HEK293 (cell line): ENCODE data around the gene FGF19.

Experiments
- BCL11A ChIP-seq: fragments of 450-650 bp; formaldehyde crosslinking; IDR thresholded peaks from 2 replicates; pipeline ENCODE4 v1.5.1; 2016; ENCODE audit warnings: low read depth, missing biosample characterization, missing genetic modification characterization
- GLIS1 ChIP-seq: fragments of 450-650 bp; formaldehyde crosslinking; IDR thresholded peaks from 2 replicates; pipeline ENCODE4 v1.5.1; 2016; ENCODE audit warnings: missing biosample characterization, missing genetic modification characterization
- OVOL3 ChIP-seq: fragments of 450-650 bp; formaldehyde crosslinking; IDR thresholded peaks from 2 replicates; pipeline ENCODE4 v1.5.1; 2016; ENCODE audit warnings: missing biosample characterization, missing genetic modification characterization
- RBAK ChIP-seq: fragments of 450-650 bp; formaldehyde crosslinking; IDR thresholded peaks from 2 replicates; pipeline ENCODE4 v1.5.1; 2016; ENCODE audit warnings: missing biosample characterization, missing genetic modification characterization
- TCF7L2 ChIP-seq: IDR thresholded peaks from 2 replicates; pipeline ENCODE4 v1.6.1; 2011; ENCODE audit warnings: low read depth, mild to moderate bottlenecking, inconsistent platforms, low read length, moderate library complexity, borderline replicate concordance
- ZBTB17 ChIP-seq: fragments of 450-650 bp; formaldehyde crosslinking; IDR thresholded peaks from 2 replicates; pipeline ENCODE4 v1.5.1; 2016; ENCODE audit warnings: missing biosample characterization, missing genetic modification characterization
- ZBTB48 ChIP-seq: fragments of 450-650 bp; formaldehyde crosslinking; IDR thresholded peaks from 2 replicates; pipeline ENCODE4 v1.5.1; 2016; ENCODE audit warnings: missing biosample characterization, missing genetic modification characterization
- ZFP69B ChIP-seq: fragments of 450-650 bp; formaldehyde crosslinking; IDR thresholded peaks from 2 replicates; pipeline ENCODE4 v1.5.1; 2016; ENCODE audit warnings: missing biosample characterization, missing genetic modification characterization
- ZIC2 ChIP-seq: fragments of 450-650 bp; formaldehyde crosslinking; IDR thresholded peaks from 2 replicates; pipeline ENCODE4 v1.5.1; 2016; ENCODE audit warnings: missing biosample characterization, missing genetic modification characterization
- ZNF133 ChIP-seq: fragments of 450-650 bp; formaldehyde crosslinking; IDR thresholded peaks from 2 replicates; pipeline ENCODE4 v1.5.1; 2016; ENCODE audit warnings: missing biosample characterization, missing genetic modification characterization
- ZNF221 ChIP-seq: fragments of 450-650 bp; formaldehyde crosslinking; IDR thresholded peaks from 2 replicates; pipeline ENCODE4 v1.5.1; 2017; ENCODE audit warnings: missing biosample characterization, missing genetic modification characterization, borderline replicate concordance
- ZNF23 ChIP-seq: fragments of 450-650 bp; formaldehyde crosslinking; IDR thresholded peaks from 2 replicates; pipeline ENCODE4 v1.5.1; 2016; ENCODE audit warnings: missing biosample characterization, missing genetic modification characterization, borderline replicate concordance
- ZNF302 ChIP-seq: fragments of 450-650 bp; formaldehyde crosslinking; IDR thresholded peaks from 2 replicates; pipeline ENCODE4 v1.5.1; 2016; ENCODE audit warnings: missing biosample characterization, missing genetic modification characterization, low read depth
- ZNF341 ChIP-seq: fragments of 450-650 bp; formaldehyde crosslinking; IDR thresholded peaks from 2 replicates; pipeline ENCODE4; 2016; ENCODE audit warnings: low read depth, missing biosample characterization, missing genetic modification characterization
- ZNF354C ChIP-seq: fragments of 450-650 bp; formaldehyde crosslinking; IDR thresholded peaks from 2 replicates; pipeline ENCODE4 v1.5.1; 2016; ENCODE audit warnings: missing biosample characterization, missing genetic modification characterization, low read depth, borderline replicate concordance
- ZNF416 ChIP-seq: fragments of 450-650 bp; formaldehyde crosslinking; IDR thresholded peaks from 2 replicates; pipeline ENCODE4 v1.5.1; 2016; ENCODE audit warnings: missing biosample characterization, missing genetic modification characterization
- ZNF423 ChIP-seq: fragments of 450-650 bp; formaldehyde crosslinking; IDR thresholded peaks from 2 replicates; pipeline ENCODE4 v1.5.1; 2016; ENCODE audit warnings: missing biosample characterization, missing genetic modification characterization
- ZNF48 ChIP-seq: fragments of 450-650 bp; formaldehyde crosslinking; IDR thresholded peaks from 2 replicates; pipeline ENCODE4 v1.5.1; 2016; ENCODE audit warnings: missing biosample characterization, missing genetic modification characterization
- ZNF544 ChIP-seq: fragments of 450-650 bp; formaldehyde crosslinking; IDR thresholded peaks from 2 replicates; pipeline ENCODE4 v1.5.0; 2017; ENCODE audit warnings: missing biosample characterization, missing genetic modification characterization
- ZNF558 ChIP-seq: fragments of 450-650 bp; formaldehyde crosslinking; IDR thresholded peaks from 2 replicates; pipeline ENCODE4 v1.5.1; 2016; ENCODE audit warnings: missing biosample characterization, missing genetic modification characterization
- ZNF560 ChIP-seq: fragments of 450-650 bp; formaldehyde crosslinking; IDR thresholded peaks from 2 replicates; pipeline ENCODE4 v1.5.1; 2017; ENCODE audit warnings: missing biosample characterization, missing genetic modification characterization, borderline replicate concordance
- ZNF571 ChIP-seq: fragments of 450-650 bp; formaldehyde crosslinking; IDR thresholded peaks from 2 replicates; pipeline ENCODE4 v1.5.0; 2017; ENCODE audit warnings: missing biosample characterization, missing genetic modification characterization
- ZNF600 ChIP-seq: fragments of 450-650 bp; formaldehyde crosslinking; IDR thresholded peaks from 2 replicates; pipeline ENCODE4 v1.5.1; 2016; ENCODE audit warnings: missing biosample characterization, missing genetic modification characterization
- ZNF621 ChIP-seq: fragments of 450-650 bp; formaldehyde crosslinking; IDR thresholded peaks from 2 replicates; pipeline ENCODE4 v1.5.1; 2017; ENCODE audit warnings: missing biosample characterization, missing genetic modification characterization
- ZNF626 ChIP-seq: fragments of 450-650 bp; sonication (Bioruptor Pico); formaldehyde crosslinking; IDR thresholded peaks from 2 replicates; pipeline ENCODE4 v1.5.1; 2018; ENCODE audit warnings: missing biosample characterization, missing genetic modification characterization, inconsistent platforms
- ZNF654 ChIP-seq: fragments of 450-650 bp; formaldehyde crosslinking; IDR thresholded peaks from 2 replicates; pipeline ENCODE4 v1.5.1; 2016; ENCODE audit warnings: low read depth, missing biosample characterization, missing genetic modification characterization
- ZNF660 ChIP-seq: fragments of 450-650 bp; IDR thresholded peaks from 2 replicates; pipeline ENCODE4 v1.5.1; 2018; ENCODE audit warnings: missing biosample characterization, mild to moderate bottlenecking, missing genetic modification characterization
- ZNF707 ChIP-seq: fragments of 450-650 bp; formaldehyde crosslinking; IDR thresholded peaks from 2 replicates; pipeline ENCODE4 v1.5.1; 2016; ENCODE audit warnings: missing biosample characterization, missing genetic modification characterization
- ZNF785 ChIP-seq: fragments of 450-650 bp; formaldehyde crosslinking; IDR thresholded peaks from 2 replicates; pipeline ENCODE4 v1.5.1; 2016; ENCODE audit warnings: missing biosample characterization, missing genetic modification characterization
- ZSCAN16 ChIP-seq: fragments of 450-650 bp; formaldehyde crosslinking; IDR thresholded peaks from 2 replicates; pipeline ENCODE4 v1.5.1; 2016; ENCODE audit warnings: missing biosample characterization, missing genetic modification characterization
- TF ChIP-seq, protein P1 (sequence below): fragments of 450-650 bp; formaldehyde crosslinking; IDR thresholded peaks from 2 replicates; pipeline ENCODE4 v1.5.1; 2016; ENCODE audit warnings: missing biosample characterization, missing genetic modification characterization, borderline replicate concordance
- TF ChIP-seq, protein P2 (sequence below): fragments of 450-650 bp; formaldehyde crosslinking; IDR thresholded peaks from 2 replicates; pipeline ENCODE4 v1.5.1; 2017; ENCODE audit warnings: missing biosample characterization, mild to moderate bottlenecking, missing genetic modification characterization, moderate library complexity
- TF ChIP-seq, protein P3 (sequence below): fragments of 450-650 bp; formaldehyde crosslinking; IDR thresholded peaks from 2 replicates; pipeline ENCODE4 v1.5.1; 2016; ENCODE audit warnings: missing biosample characterization, missing genetic modification characterization

Gene FGF19

DNA sequence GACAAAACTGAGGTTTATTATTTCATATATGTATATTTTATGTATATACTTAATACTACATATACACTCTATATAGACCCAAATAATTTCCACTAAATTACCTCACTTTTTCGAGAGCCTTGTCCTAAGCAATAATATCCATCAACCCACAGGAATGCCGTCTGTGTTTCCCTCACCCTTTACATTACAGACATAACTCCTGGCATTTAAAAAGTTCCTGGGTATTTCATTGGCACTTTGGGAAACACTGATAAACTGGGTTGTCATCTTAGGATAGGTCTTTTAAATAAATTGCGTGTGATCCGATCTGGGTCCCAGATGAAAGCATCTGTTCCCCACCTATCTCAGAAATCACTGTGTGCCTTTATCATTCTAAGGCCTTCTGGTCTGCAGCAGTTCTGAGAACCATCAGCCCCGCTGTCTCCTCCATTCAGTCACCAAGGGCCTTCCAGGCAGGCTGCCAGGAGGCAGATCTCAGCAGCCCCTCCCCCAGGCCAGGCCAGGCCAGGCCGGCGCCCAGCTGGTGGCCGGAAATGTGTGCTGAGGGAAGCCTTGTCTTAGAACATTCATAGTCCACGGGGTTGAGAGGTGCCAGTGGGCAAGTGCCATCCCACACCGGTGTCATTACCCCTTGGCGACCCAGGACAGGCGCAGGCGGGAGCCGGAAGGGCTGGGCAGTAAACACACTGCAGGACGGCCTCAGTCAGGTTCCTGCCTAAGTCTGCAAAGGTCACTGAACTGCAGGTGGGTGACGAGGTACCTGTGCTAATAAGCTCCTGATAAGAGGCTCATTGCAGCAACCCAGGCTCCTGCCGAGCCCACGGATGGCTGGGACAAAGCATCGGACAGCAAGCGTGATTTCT, 3.3 kb downstream of the FGF19 start (continued):
- no peak for TF ChIP-seq ZNF302 (tag by site-specific recombination)
- no peak for TF ChIP-seq TCF7L2
- no peak for TF ChIP-seq ZNF571 (tag by site-specific recombination)
- no peak for TF ChIP-seq RBAK (tag by site-specific recombination)
- TF ChIP-seq ZIC2 (tag by site-specific recombination): peak; percentile 73
- TF ChIP-seq ZNF600 (tag by site-specific recombination): 0 out of 2 replicates have a peak, but pooled peaks have one; percentile 30
- no peak for TF ChIP-seq ZNF544
- no peak for TF ChIP-seq ZNF558 (tag by site-specific recombination)
- no peak for TF ChIP-seq ZSCAN16 (tag by site-specific recombination)
- TF ChIP-seq, protein P1, sequence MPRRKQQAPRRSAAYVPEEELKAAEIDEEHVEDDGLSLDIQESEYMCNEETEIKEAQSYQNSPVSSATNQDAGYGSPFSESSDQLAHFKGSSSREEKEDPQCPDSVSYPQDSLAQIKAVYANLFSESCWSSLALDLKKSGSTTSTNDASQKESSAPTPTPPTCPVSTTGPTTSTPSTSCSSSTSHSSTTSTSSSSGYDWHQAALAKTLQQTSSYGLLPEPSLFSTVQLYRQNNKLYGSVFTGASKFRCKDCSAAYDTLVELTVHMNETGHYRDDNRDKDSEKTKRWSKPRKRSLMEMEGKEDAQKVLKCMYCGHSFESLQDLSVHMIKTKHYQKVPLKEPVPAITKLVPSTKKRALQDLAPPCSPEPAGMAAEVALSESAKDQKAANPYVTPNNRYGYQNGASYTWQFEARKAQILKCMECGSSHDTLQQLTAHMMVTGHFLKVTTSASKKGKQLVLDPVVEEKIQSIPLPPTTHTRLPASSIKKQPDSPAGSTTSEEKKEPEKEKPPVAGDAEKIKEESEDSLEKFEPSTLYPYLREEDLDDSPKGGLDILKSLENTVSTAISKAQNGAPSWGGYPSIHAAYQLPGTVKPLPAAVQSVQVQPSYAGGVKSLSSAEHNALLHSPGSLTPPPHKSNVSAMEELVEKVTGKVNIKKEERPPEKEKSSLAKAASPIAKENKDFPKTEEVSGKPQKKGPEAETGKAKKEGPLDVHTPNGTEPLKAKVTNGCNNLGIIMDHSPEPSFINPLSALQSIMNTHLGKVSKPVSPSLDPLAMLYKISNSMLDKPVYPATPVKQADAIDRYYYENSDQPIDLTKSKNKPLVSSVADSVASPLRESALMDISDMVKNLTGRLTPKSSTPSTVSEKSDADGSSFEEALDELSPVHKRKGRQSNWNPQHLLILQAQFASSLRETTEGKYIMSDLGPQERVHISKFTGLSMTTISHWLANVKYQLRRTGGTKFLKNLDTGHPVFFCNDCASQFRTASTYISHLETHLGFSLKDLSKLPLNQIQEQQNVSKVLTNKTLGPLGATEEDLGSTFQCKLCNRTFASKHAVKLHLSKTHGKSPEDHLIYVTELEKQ (tag by site-specific recombination): no peak
- no peak for TF ChIP-seq ZNF560 (tag by site-specific recombination)
- no peak for TF ChIP-seq GLIS1 (tag by site-specific recombination)
- TF ChIP-seq BCL11A (tag by site-specific recombination): no peak
- no peak for TF ChIP-seq ZNF221 (tag by site-specific recombination)
- TF ChIP-seq, protein P2, sequence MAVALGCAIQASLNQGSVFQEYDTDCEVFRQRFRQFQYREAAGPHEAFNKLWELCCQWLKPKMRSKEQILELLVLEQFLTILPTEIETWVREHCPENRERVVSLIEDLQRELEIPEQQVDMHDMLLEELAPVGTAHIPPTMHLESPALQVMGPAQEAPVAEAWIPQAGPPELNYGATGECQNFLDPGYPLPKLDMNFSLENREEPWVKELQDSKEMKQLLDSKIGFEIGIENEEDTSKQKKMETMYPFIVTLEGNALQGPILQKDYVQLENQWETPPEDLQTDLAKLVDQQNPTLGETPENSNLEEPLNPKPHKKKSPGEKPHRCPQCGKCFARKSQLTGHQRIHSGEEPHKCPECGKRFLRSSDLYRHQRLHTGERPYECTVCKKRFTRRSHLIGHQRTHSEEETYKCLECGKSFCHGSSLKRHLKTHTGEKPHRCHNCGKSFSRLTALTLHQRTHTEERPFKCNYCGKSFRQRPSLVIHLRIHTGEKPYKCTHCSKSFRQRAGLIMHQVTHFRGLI (tag by site-specific recombination): no peak
- peak; percentile 73 for TF ChIP-seq ZNF341
- TF ChIP-seq ZNF654 (tag by site-specific recombination): no peak
- TF ChIP-seq ZNF621: no peak
- TF ChIP-seq OVOL3 (tag by site-specific recombination): no peak
- no peak for TF ChIP-seq ZNF354C (tag by site-specific recombination)
- TF ChIP-seq ZBTB48: no peak
- no peak for TF ChIP-seq ZNF416
- TF ChIP-seq ZNF707 (tag by site-specific recombination): no peak
- no peak for TF ChIP-seq ZNF133 (tag by site-specific recombination)
- no peak for TF ChIP-seq ZNF48
- TF ChIP-seq ZNF626 (tag by site-specific recombination): no peak
- TF ChIP-seq ZNF23 (tag by site-specific recombination): no peak
- TF ChIP-seq ZNF785: no peak
- TF ChIP-seq ZBTB17 (tag by site-specific recombination): peak; percentile 45; the same call in 1 of the 2 replicates
- no peak for TF ChIP-seq ZFP69B (tag by site-specific recombination)
- TF ChIP-seq ZNF660: no peak
- no peak for TF ChIP-seq ZNF423
- TF ChIP-seq, protein P3, sequence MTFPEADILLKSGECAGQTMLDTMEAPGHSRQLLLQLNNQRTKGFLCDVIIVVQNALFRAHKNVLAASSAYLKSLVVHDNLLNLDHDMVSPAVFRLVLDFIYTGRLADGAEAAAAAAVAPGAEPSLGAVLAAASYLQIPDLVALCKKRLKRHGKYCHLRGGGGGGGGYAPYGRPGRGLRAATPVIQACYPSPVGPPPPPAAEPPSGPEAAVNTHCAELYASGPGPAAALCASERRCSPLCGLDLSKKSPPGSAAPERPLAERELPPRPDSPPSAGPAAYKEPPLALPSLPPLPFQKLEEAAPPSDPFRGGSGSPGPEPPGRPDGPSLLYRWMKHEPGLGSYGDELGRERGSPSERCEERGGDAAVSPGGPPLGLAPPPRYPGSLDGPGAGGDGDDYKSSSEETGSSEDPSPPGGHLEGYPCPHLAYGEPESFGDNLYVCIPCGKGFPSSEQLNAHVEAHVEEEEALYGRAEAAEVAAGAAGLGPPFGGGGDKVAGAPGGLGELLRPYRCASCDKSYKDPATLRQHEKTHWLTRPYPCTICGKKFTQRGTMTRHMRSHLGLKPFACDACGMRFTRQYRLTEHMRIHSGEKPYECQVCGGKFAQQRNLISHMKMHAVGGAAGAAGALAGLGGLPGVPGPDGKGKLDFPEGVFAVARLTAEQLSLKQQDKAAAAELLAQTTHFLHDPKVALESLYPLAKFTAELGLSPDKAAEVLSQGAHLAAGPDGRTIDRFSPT (tag by site-specific recombination): peak; percentile 58; the same call in 1 of the 2 replicates
